Esophagus muscularis mucosa (tissue), 4 donors: Measurements from ENCODE around the gene RNMT. TPM values are rescaled to one million over a fixed set of nuclear protein-coding genes. Genes with fewer than 3 reads are reported as not detected.
A peak's percentile ranks its signal among the peaks of the same experiment; 100 is the strongest.

ENCODE experiments used
- DNase-seq: peaks from one replicate; pipeline ENCODE4 v3.0.0-alpha.2; 2017; ENCODE audit errors: extremely low spot score
- H3K27ac ChIP-seq, 4 donors: fragments of 200-600 bp; sonication (generic); replicated peaks in 1 of 4; 1 replicate in 3 of 4; 2 replicates in 1 of 4; pipeline ENCODE4 v1.5.1; 2016 to 2019; ENCODE audit warnings: mild to moderate bottlenecking in 1 of 4
- H3K27me3 ChIP-seq, 4 donors: fragments of 200-600 bp; sonication (generic); one replicate each; pipeline versions ENCODE4 v1.5.1 to v1.6.0; 2016 to 2019
- H3K36me3 ChIP-seq, 4 donors: fragments of 200-600 bp; sonication (generic); one replicate each; pipeline ENCODE4 v1.5.1; 2016 to 2019
- H3K4me1 ChIP-seq, 4 donors: fragments of 200-600 bp; sonication (generic); one replicate each; pipeline ENCODE4 v1.5.1; 2016 to 2019
- H3K4me3 ChIP-seq, 4 donors: fragments of 200-600 bp; sonication (generic); 1 replicate in 2 of 4; 2 replicates in 2 of 4; pipeline ENCODE4 v1.5.1; 2016 to 2019; ENCODE audit warnings: mild to moderate bottlenecking in 4 of 4, moderate library complexity in 1 of 4
- H3K9me3 ChIP-seq, 4 donors: fragments of 200-600 bp; sonication (generic); 1 replicate in 3 of 4; 2 replicates in 1 of 4; pipeline ENCODE4 v1.5.1; 2016 to 2019
- CTCF ChIP-seq, 3 experiments: fragments of 200-600 bp in 2 of 3; fragments of 450-650 bp in 1 of 3; sonication (generic) in 2 of 3; IDR thresholded peaks; one replicate each; pipeline ENCODE4 v1.5.1; 2017 to 2019; ENCODE audit warnings: antibody characterized with exemption in 3 of 3, mild to moderate bottlenecking in 2 of 3, moderate library complexity in 1 of 3
- POLR2AphosphoS5 ChIP-seq, 2 donors: sonication (generic); formaldehyde crosslinking; IDR thresholded peaks; one replicate each; pipeline ENCODE4 v1.6.1; 2017; ENCODE audit warnings: antibody characterized with exemption in 2 of 2
- WGBS: methylation state at CpG from one replicate; pipeline ENCODE4 v1.1.5; 2018; 5-methylcytosine and 5-hydroxymethylcytosine counted together
- intact Hi-C: fragments of 100-400 bp; cut with DNase I; formaldehyde crosslinking; loops from one replicate; pipeline ENCODE4 v1.15.1; 2023
- small RNA-seq, 3 donors: library from RNA; depleted of rRNA; stranded (forward); fragments of <200 nt; gene quantifications; one replicate each; pipeline ENCODE3, GENCODE V24; 2016
- total RNA-seq, 4 donors: library from RNA; depleted of rRNA; stranded (reverse); fragments of >200 nt; gene quantifications; one replicate each; pipeline versions ENCODE4 v1.1.0 to v1.2.1, GENCODE V29; 2016

The RNMT gene
- total RNA-seq, 4 donors from 2014 or later = 14.1 to 23.7 (median 19.8) TPM

- intact Hi-C loops = no loop called here
These were observed 86.9 kb downstream of the RNMT start for GRCh38 chr18:13813271-13813849.

More at GRCh38 chr18:13813271-13813849, 86.9 kb downstream of the RNMT start:
- no peak for TF ChIP-seq POLR2AphosphoS5 (IDR thresholded peaks at IDR 0.05)
- peak; percentile 70 to 88 (median 76) for TF ChIP-seq CTCF (IDR thresholded peaks at IDR 0.05)
- Histone ChIP-seq H3K4me1 (no peaks in the 10 kb centered on the region), H3K27ac (no peak overlapping the region), H3K9me3 (no peaks in the 10 kb centered on the region), H3K27me3 (no peaks in the 10 kb centered on the region), H3K4me3 (no peak overlapping the region), H3K36me3 (no peaks in the 10 kb centered on the region)
- no peak for DNase-seq
- 21% methylated on average over 4 of the region's 4 CpGs for WGBS

Small RNAs within 50 kb of the gene (small RNA-seq; reads per million reads assigned to genes)
- gene AP001525.1 (0 reads per million in 3 donors), gene RN7SL362P (0 reads per million in 3 donors)

Other genes starting within 250 kb of the RNMT start
- 10 to 100 TPM; 10.4 to 22.4 (median 17.4) TPM for gene FAM210A, start 115 bp upstream of the RNMT start, total RNA-seq
- not detected for gene MC5R, start 97.5 kb downstream of the RNMT start, total RNA-seq
- under 1 TPM in 1 of 4 donors, not detected in 3; 0.17 TPM for gene MC2R, start 188.9 kb downstream of the RNMT start, total RNA-seq